Smooth muscle cell (in vitro differentiated cells): Measurements from ENCODE around the gene LRP8. TPM values are rescaled to one million over a fixed set of nuclear protein-coding genes. Genes with fewer than 3 reads are reported as not detected.

Experiments
- DNase-seq: peaks from one replicate; lab custom pipeline; 2025; ENCODE audit not compliant: unreplicated experiment; lab: John Stamatoyannopoulos, UW
- H2AFZ ChIP-seq: fragments of 200-600 bp; sonication (generic); 2 replicates; pipeline ENCODE4 v1.6.0; 2016; ENCODE audit warnings: antibody characterized with exemption, low read depth, mild to moderate bottlenecking
- H3F3A ChIP-seq: fragments of 200-600 bp; sonication (generic); 2 replicates; pipeline ENCODE4 v1.6.0; 2017; ENCODE audit warnings: antibody characterized with exemption, low read depth
- H3K27ac ChIP-seq: fragments of 200-600 bp; sonication (generic); 2 replicates; pipeline ENCODE4 v1.5.1; 2016; ENCODE audit warnings: low read depth, mild to moderate bottlenecking
- H3K27me3 ChIP-seq: fragments of 200-600 bp; sonication (generic); 2 replicates; pipeline ENCODE4 v1.6.1; 2016; ENCODE audit warnings: low read depth, mild to moderate bottlenecking
- H3K36me3 ChIP-seq: fragments of 200-600 bp; sonication (generic); 2 replicates; pipeline ENCODE4 v1.5.1; 2016; ENCODE audit warnings: low read depth
- H3K4me1 ChIP-seq: fragments of 200-600 bp; sonication (generic); 2 replicates; pipeline ENCODE4 v1.5.1; 2016; ENCODE audit warnings: low read depth
- H3K4me2 ChIP-seq: fragments of 200-600 bp; sonication (generic); 2 replicates; pipeline ENCODE4 v1.6.0; 2016; ENCODE audit warnings: mild to moderate bottlenecking
- H3K4me3 ChIP-seq: fragments of 200-600 bp; sonication (generic); 2 replicates; pipeline ENCODE4 v1.5.1; 2016; ENCODE audit warnings: mild to moderate bottlenecking
- H3K79me2 ChIP-seq: fragments of 200-600 bp; sonication (generic); 2 replicates; pipeline ENCODE4 v1.6.0; 2016; ENCODE audit warnings: low read depth, mild to moderate bottlenecking
- H3K9ac ChIP-seq: fragments of 200-600 bp; sonication (generic); 2 replicates; pipeline ENCODE4 v1.6.0; 2016; ENCODE audit warnings: low read depth
- H3K9me3 ChIP-seq: fragments of 200-600 bp; sonication (generic); replicated peaks from 2 replicates; pipeline ENCODE4 v1.5.1; 2016; ENCODE audit warnings: low read depth
- H4K20me1 ChIP-seq: fragments of 200-600 bp; sonication (generic); 2 replicates; pipeline ENCODE4 v1.6.0; 2016; ENCODE audit warnings: low read depth
- WGBS: methylation state at CpG from one replicate; pipeline ENCODE4 v1.1.7; 2016; ENCODE audit warnings: low lambda C conversion rate; 5-methylcytosine and 5-hydroxymethylcytosine counted together
- polyA plus RNA-seq: library from polyadenylated mRNA; unstranded; fragments of >200 nt; fragmentation: Nextera tagmentation; extraction: Ambion mirVana; gene quantifications from 2 replicates; pipeline ENCODE4 v1.2.1, GENCODE V29; 2016
- total RNA-seq: library from RNA; depleted of rRNA; stranded (reverse); fragments of >200 nt; gene quantifications from 2 replicates; pipeline ENCODE4 v1.2.3, GENCODE V29; 2014
- TF ChIP-seq, protein P1 (sequence below): fragments of 200-600 bp; sonication (generic); IDR thresholded peaks from 2 replicates; pipeline ENCODE4 v1.5.1; 2017; ENCODE audit warnings: borderline replicate concordance, mild to moderate bottlenecking, antibody characterized with exemption; ENCODE audit not compliant: insufficient read depth, poor library complexity, severe bottlenecking

Gene LRP8
- total and polyA plus RNA-seq, 2 experiments from 2014 or later: 5.6 to 8.1 TPM

GRCh38 chr1:53371121-53371666 is 43.3 kb upstream of the LRP8 start:
- 44% methylated on average over 15 of the region's 15 CpGs for WGBS
- Histone ChIP-seq H3K79me2 (no peaks in the 10 kb centered on the region), H4K20me1 (no peaks in the 10 kb centered on the region), H3K27ac (no peak overlapping the region), H3K27me3 (peaks cover 3% of the 10 kb centered on the region), H3K4me3 (no peak overlapping the region), H3K36me3 (no peaks in the 10 kb centered on the region), H3K9me3 (no peaks in the 10 kb centered on the region), H3K4me2 (no peak overlapping the region), H3K9ac (no peak overlapping the region), H3K4me1 (no peaks in the 10 kb centered on the region), H3F3A (no peaks in the 10 kb centered on the region), H2AFZ (no peak overlapping the region)
- TF ChIP-seq, protein P1, sequence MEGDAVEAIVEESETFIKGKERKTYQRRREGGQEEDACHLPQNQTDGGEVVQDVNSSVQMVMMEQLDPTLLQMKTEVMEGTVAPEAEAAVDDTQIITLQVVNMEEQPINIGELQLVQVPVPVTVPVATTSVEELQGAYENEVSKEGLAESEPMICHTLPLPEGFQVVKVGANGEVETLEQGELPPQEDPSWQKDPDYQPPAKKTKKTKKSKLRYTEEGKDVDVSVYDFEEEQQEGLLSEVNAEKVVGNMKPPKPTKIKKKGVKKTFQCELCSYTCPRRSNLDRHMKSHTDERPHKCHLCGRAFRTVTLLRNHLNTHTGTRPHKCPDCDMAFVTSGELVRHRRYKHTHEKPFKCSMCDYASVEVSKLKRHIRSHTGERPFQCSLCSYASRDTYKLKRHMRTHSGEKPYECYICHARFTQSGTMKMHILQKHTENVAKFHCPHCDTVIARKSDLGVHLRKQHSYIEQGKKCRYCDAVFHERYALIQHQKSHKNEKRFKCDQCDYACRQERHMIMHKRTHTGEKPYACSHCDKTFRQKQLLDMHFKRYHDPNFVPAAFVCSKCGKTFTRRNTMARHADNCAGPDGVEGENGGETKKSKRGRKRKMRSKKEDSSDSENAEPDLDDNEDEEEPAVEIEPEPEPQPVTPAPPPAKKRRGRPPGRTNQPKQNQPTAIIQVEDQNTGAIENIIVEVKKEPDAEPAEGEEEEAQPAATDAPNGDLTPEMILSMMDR: no peak
- no peak for DNase-seq

DNA sequence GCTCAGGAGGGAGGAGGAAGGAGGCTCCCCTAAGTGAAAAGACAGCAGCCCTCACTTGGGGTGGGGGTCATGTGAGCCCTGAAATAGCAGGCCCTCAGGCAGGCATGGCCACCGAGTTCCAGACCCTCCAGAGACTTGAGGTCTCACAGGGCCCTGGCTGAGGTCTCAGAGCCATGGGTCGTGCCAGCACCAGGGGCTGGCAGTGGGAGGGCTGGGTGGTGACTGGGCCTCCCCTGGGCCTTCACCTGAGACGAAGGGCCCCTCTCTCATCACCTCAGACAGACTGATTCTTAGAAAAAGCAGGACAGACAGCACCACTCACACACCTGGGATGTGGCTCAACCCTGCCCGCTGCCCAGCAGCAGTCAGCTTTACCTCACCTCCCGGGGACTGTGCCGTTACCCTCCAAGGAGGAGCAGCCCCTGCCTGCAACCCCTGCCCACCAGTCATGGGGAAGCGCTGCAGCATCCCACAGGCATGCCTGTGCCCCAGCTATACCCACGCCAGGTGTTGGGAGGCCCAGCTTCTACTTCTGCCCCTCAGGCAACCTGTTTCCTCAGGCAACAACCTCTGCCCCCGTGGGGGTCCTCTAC is 42.6 kb upstream of the LRP8 start:
- Histone ChIP-seq H3K4me2 (no peak overlapping the region), H3F3A (no peaks in the 10 kb centered on the region), H3K27ac (no peak overlapping the region), H3K27me3 (peaks cover 3% of the 10 kb centered on the region), H4K20me1 (no peaks in the 10 kb centered on the region), H3K9me3 (no peaks in the 10 kb centered on the region), H3K9ac (no peak overlapping the region), H3K4me1 (no peaks in the 10 kb centered on the region), H3K36me3 (no peaks in the 10 kb centered on the region), H3K79me2 (no peaks in the 10 kb centered on the region), H3K4me3 (no peak overlapping the region), H2AFZ (no peak overlapping the region)
- DNase-seq: no peak
- TF ChIP-seq, protein P1: no peak
- WGBS: 87% methylated on average over 9 of the region's 9 CpGs

DNA sequence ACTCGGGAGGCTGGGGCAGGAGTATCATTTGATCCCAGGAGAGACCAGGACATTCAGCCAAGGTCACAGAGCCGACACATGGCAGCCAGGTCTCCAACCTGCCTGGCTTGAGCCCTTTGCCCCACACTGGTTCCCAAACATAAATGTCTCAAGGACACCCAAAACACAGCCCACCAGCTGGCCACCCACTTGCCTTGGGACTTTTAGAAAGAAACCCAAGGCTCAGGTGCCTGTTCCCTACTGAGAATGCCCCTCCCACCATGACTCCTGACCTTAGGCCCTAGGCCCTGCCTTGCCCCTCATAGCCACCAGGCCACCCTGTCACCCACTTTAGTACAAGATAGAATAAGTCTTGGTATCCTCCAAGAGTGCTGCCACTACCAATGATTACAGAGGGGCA is 41.9 kb upstream of the LRP8 start:
- no peak for DNase-seq
- no peak overlapping the region for H3K4me2 ChIP-seq
- no peak overlapping the region for H2AFZ ChIP-seq
- 92% methylated on average over 2 of the region's 2 CpGs for WGBS
- H3K79me2 ChIP-seq: no peaks in the 10 kb centered on the region
- H3K36me3 ChIP-seq: no peaks in the 10 kb centered on the region
- H3K27ac ChIP-seq: no peak overlapping the region
- H3K9me3 ChIP-seq: no peaks in the 10 kb centered on the region
- TF ChIP-seq, protein P1: no peak
- no peaks in the 10 kb centered on the region for H3K4me1 ChIP-seq
- H4K20me1 ChIP-seq: no peaks in the 10 kb centered on the region
- no peak overlapping the region for H3K4me3 ChIP-seq
- H3K27me3 ChIP-seq: peaks cover 3% of the 10 kb centered on the region
- H3K9ac ChIP-seq: no peak overlapping the region
- no peaks in the 10 kb centered on the region for H3F3A ChIP-seq
